ENCODE results near the gene VPS8.

GRCh38 chr3:184776916-184777315 is 35.0 kb upstream of the VPS8 start:
- TF ChIP-seq TBP (IDR thresholded peaks at IDR 0.05; ENCODE audit: low read depth, low read length) (no peak), EP300 (IDR thresholded peaks at IDR 0.05; ENCODE audit: borderline replicate concordance in 1 of 2, low read depth in 2 of 2, low read length in 2 of 2) (no peak)
- TF ChIP-seq, protein P1, sequence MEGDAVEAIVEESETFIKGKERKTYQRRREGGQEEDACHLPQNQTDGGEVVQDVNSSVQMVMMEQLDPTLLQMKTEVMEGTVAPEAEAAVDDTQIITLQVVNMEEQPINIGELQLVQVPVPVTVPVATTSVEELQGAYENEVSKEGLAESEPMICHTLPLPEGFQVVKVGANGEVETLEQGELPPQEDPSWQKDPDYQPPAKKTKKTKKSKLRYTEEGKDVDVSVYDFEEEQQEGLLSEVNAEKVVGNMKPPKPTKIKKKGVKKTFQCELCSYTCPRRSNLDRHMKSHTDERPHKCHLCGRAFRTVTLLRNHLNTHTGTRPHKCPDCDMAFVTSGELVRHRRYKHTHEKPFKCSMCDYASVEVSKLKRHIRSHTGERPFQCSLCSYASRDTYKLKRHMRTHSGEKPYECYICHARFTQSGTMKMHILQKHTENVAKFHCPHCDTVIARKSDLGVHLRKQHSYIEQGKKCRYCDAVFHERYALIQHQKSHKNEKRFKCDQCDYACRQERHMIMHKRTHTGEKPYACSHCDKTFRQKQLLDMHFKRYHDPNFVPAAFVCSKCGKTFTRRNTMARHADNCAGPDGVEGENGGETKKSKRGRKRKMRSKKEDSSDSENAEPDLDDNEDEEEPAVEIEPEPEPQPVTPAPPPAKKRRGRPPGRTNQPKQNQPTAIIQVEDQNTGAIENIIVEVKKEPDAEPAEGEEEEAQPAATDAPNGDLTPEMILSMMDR (IDR thresholded peaks at IDR 0.05; ENCODE audit: control extremely low read depth in 1 of 3, insufficient read depth in 1 of 3, low read depth in 1 of 3, low read length in 3 of 3), result no peak
